HUDEP-2 (cell line): ENCODE results near the gene LDLRAD2.
"Not testable (repeated sequence)": the region's sequence is repeated elsewhere in the genome, so short reads cannot be mapped to it uniquely, and the experiment has no call there.

ENCODE experiments used
- DNase-seq, 76 experiments: peaks; one replicate each; lab custom pipeline; 2025; ENCODE audit not compliant: unreplicated experiment in 76 of 76; lab: John Stamatoyannopoulos, UW

The LDLRAD2 gene

DNA sequence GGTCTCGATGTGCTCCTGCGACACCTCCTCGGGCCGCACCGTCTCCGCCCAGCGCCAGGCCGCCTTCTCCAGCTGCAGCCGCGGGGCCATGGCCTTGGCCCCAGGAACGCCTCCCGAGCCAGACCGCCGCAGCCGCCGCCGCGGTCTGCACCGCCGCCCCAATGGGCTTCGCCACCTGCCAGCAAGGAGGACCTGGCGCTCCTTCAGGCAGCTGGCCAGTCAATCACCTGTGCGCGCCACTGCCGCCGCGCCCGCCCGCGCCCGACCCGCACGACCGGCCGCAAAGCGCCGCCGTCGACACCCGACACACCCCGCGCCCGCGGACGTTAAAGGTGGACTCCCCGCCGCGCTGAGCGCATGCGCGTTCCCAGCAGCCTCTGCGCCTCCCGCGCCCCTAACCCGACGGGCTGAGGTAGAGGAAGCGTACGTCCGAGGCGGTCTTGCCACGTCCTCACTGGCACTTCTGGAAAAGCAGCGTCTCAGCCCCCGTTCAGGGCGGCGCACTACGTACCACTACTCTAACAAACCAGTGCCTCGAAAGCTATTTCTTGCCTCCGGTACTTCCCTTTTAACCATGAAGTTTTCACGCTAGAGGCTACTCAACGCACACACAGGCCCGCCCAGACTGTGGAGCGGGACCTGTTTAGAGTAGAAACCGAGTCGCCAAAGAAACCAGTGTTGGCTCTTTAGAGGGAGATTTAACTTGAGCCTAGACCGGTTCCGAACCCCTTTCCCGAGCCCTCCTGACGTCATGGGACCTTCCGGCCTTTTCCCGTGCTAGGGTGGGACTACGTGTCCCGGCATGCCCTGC is 29.0 kb upstream of the LDLRAD2 start, which contains the start of gene USP48:
Gene USP48, minus strand, starts transcription at position 282 of the 811 bp plus-strand sequence. Its CDS starts 192 bp downstream, at position 90.
- DNase-seq: peak; percentile 20 to 96 (median 92)

DNA sequence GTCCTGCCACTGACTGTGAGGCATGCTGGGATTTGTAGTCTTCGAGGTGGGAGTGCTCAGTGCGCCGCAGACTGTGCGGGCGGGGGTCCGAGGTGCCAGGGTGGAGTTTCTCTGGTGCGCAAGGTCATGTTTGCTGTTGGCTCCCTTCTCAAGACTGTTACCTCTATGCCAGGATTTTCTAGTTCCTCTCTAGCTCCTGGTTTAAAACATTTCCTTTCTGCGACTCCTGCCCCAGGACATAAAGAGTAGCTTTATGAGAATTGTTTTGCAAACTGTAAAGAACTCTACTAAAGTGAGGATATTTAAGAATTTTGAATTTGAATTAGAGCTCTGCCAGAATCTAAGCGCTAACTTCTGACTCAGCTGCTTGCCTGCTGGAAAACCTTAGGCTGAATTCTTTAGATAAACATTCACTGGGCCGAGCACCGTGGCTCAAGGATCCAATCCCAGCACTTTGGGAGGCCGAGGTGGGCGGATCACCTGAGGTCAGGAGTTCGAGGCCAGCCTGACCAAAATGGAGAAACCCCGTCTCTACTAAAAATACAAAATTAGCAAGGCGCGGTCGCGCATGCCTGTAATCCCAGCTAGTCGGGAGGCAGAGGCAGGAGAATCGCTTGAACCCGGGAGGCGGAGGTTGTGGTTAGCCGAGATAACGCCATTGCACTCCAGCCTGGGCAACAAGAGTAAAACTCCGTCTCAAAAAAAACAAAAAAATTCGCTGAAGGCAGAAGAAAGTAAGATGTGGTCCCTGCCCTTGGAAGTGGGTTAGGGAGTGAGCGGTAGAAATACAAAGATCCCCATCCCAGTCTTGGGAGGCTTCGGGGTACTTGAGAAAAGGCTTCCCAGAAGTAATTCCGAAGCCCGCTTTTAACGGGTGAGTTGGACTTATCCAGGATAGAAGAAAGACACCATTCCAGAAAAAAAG is 28.1 kb upstream of the LDLRAD2 start:
- DNase-seq: peak in 36 of 76 experiments; percentile 15 to 96 (median 91)

GRCh38 chr1:21785764-21786163 is 26.3 kb upstream of the LDLRAD2 start:
- not testable (repeated sequence) for DNase-seq

- DNase-seq: no peak
These were observed 25.4 kb upstream of the LDLRAD2 start for GRCh38 chr1:21786640-21787039.

GRCh38 chr1:21793104-21793503 is 19.0 kb upstream of the LDLRAD2 start:
- DNase-seq: no peak

GRCh38 chr1:21794656-21795055 is 17.4 kb upstream of the LDLRAD2 start:
- DNase-seq: no peak

DNA sequence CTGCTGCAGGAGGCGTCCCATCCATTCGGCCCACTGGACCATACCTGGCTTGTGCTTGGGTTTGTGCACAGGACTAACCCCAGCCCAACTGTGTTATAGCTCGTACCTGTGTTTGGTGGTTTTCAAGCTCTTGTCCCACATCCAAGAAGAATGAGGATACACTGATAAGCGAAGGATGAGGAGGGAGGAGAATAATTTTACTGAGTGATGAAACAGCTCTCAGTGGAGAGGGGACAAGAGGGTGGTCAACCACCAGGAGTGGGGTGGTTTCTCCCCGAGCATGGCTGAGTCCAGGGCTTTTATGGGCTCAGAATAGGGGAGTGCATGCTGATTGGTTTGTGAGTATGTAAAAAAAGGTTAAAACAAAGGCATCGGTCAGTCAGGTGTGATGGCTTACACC is 17.0 kb upstream of the LDLRAD2 start:
- DNase-seq: no peak

GRCh38 chr1:21799730-21800129 is 12.3 kb upstream of the LDLRAD2 start:
- no peak for DNase-seq

- DNase-seq: no peak
These were observed 11.0 kb upstream of the LDLRAD2 start for GRCh38 chr1:21801100-21801499.

- no peak for DNase-seq
These were observed 7.5 kb upstream of the LDLRAD2 start for GRCh38 chr1:21804536-21804935.

- DNase-seq: no peak
These were observed 1.5 kb downstream of the LDLRAD2 start for GRCh38 chr1:21813542-21813941.

- no peak for DNase-seq
These were observed 2.3 kb downstream of the LDLRAD2 start for GRCh38 chr1:21814241-21814918.

DNA sequence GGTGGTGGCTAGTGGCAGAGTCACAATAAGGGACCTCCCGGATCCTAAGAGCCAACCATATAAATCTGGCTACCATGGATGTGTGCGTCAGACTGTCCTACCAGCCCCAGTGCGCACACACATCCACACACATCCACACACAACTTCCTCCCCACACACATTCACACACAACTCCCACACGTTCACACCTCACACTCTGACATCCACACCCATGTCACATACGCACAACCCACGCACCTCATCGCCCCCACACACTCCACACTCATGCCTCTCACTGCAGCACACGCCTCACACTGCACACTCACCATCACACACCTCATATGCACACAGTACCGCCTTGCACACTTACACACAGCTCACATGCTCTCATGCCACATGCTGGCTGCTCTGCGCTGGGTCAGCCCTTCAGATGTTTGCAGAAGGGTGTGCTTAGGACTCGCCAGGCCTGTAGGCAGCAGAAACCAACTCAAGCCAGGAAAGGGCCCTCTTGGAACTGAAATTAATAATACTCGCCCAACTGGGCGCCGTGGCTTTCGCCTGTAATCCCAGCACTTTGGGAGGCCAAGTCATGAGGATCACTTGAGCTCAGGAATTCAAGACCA is 3.0 kb downstream of the LDLRAD2 start:
- DNase-seq: no peak

GRCh38 chr1:21815724-21816321 is 3.8 kb downstream of the LDLRAD2 start:
- DNase-seq: no peak

DNA sequence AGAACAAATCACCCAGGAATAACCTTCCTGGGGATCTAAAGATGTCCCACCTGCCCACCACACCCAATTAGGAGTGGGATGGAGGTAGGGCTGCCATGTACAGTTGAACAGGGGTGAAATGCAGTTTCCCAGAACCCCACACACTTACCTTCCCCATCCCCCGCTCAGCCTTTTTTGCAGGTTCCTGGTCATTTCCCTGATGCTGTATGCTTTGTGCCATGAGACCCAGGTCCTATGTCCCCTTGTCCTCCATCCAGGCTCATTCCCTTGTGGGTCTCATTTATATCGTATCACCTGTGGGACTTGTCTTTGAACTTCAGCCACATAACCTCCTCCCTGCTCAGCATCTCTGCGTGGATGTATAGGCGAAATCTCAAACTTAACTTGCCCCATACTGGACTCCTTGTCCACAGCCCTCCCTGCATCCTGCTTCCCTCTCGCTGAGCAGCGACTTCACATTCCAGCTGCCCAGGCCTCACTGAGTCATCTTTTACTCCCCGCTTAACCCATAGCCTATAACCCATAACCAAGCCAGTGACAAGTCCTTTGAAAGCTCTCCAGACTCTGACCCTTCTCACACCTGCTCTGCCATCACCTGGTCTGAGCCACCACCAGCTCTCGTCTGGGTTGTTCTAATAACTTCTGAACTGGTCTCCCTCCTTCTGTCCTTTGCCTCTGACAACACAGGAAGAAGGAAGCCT is 4.7 kb downstream of the LDLRAD2 start:
- no peak for DNase-seq

DNA sequence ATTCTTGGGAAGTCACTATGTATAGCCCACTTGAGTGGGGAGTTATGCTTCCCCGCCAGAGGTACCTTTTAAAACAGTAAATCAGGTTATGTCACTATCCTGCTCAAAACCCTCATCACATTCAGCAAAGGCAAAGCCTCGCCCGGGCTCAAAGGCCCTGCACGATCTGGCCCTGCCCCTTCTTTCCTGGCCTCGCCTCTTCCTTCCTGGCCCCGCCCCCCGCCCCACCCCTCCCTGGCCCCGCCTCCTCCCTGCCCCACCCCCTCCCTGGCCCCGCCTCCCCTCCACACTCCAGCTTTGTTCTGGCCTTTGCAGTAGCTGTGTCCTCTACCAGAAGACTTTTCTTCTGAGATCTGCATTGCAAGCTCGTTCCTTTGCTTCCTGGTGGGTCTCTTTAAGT is 6.6 kb downstream of the LDLRAD2 start:
- peak in 59 of 76 experiments; percentile 7 to 70 (median 45) for DNase-seq

- DNase-seq: no peak
These were observed 8.7 kb downstream of the LDLRAD2 start for GRCh38 chr1:21820597-21821232.

DNA sequence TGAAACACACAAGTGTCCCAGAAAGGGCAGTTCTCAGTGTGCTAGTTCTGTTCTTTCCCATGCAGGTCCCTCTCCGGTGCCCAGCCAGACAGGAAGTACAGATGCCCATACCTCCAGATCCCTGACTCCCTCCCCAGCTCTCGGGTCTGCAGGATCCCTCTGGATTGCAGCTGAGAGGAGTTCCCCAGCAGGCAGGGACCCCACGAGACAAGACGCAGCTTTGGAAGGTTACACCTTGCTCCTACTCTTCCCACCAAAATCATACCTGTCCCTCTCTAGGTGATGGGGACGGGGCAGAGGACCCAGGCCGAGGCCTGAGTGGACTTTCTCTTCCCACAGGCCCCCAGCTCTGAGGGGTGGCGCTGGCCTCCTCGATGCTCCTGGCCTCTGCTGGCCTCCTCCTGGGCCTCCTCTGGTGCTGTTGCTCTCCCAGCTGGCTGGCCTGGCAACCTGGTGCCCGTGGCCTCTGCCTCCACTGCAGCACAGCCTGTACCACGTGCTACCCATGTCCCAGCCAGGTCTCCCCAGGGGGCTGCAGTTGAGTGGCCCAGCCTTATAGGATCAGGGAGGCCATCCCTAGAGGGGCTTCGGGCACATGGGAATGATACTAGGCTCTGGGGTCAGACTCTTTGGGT is 9.4 kb downstream of the LDLRAD2 start:
- no peak for DNase-seq

GRCh38 chr1:21822349-21822748 is 10.3 kb downstream of the LDLRAD2 start:
- DNase-seq: peak in 31 of 76 experiments; percentile 1 to 52 (median 16)
